HepG2 (cell line): Measurements from ENCODE around the gene RMI2. TPM values are rescaled to one million over a fixed set of nuclear protein-coding genes. Genes with fewer than 3 reads are reported as not detected.

Experiments used
- ASH2L ChIP-seq: fragments of 300-600, 200-600 bp; sonication (generic); IDR thresholded peaks from 2 replicates; pipeline ENCODE4 v1.7.0; 2017; ENCODE audit warnings: low read depth, mild to moderate bottlenecking, moderate library complexity, mixed read lengths, low read length; ENCODE audit not compliant: insufficient read length
- ATRX ChIP-seq: sonication (generic); formaldehyde crosslinking; IDR thresholded peaks from 2 replicates; pipeline ENCODE4 v1.4.0; 2020; ENCODE audit warnings: missing genetic modification reagents, borderline replicate concordance
- CREB1 ChIP-seq, 2 experiments: fragments of 450-650 bp in 1 of 2; IDR thresholded peaks; 2 replicates each; pipeline ENCODE4 v1.6.1; 2016 to 2017; ENCODE audit warnings: control low read depth in 1 of 2, mild to moderate bottlenecking in 1 of 2, missing compliant biosample characterization in 1 of 2, missing genetic modification characterization in 1 of 2
- EHMT2 ChIP-seq: fragments of 200-600 bp; sonication (generic); IDR thresholded peaks from 2 replicates; pipeline ENCODE4 v1.7.0; 2017; ENCODE audit warnings: antibody characterized with exemption, low read depth, low read length, borderline replicate concordance
- HOXA7 ChIP-seq: sonication (generic); formaldehyde crosslinking; IDR thresholded peaks from 2 replicates; pipeline ENCODE4 v1.8.1; 2022; ENCODE audit warnings: mild to moderate bottlenecking, missing genetic modification reagents, moderate library complexity
- JUN ChIP-seq: sonication (generic); formaldehyde crosslinking; IDR thresholded peaks from 2 replicates; pipeline ENCODE4 v1.4.0; 2020; ENCODE audit warnings: mild to moderate bottlenecking, missing genetic modification reagents
- MAX ChIP-seq: IDR thresholded peaks from 2 replicates; pipeline ENCODE4 v1.6.1; 2012; ENCODE audit warnings: inconsistent platforms
- RXRA ChIP-seq: sonication (generic); formaldehyde crosslinking; IDR thresholded peaks from 2 replicates; pipeline ENCODE4 v1.5.1; 2020; ENCODE audit warnings: missing genetic modification reagents
- SMC3 ChIP-seq: IDR thresholded peaks from 2 replicates; pipeline ENCODE4 v1.6.1; 2011; ENCODE audit warnings: low read length, improper control_type of control experiment
- THRA ChIP-seq: sonication (generic); formaldehyde crosslinking; IDR thresholded peaks from 2 replicates; pipeline ENCODE4 v1.4.0; 2020; ENCODE audit warnings: missing genetic modification reagents, borderline replicate concordance
- ZBED4 ChIP-seq: sonication (generic); formaldehyde crosslinking; IDR thresholded peaks from 2 replicates; pipeline ENCODE4 v1.4.0; 2020; ENCODE audit warnings: missing genetic modification reagents, borderline replicate concordance
- polyA plus RNA-seq, 8 experiments: library from polyadenylated mRNA; depleted of rRNA in 3 of 8; stranded (reverse) in 7 of 8; unstranded in 1 of 8; fragments of >200 nt; fragmentation: Illumina TruSeq in 4 of 8; extraction: Trizol in 4 of 8; gene quantifications; 2 replicates each; pipeline versions ENCODE4 v1.2.1 to v1.2.3, GENCODE V29; 2011 to 2016; ENCODE audit warnings: low read depth in 4 of 8, missing spikeins in 1 of 8, mixed read lengths in 1 of 8; ENCODE audit not compliant: insufficient read depth in 1 of 8
- total RNA-seq, 5 experiments: library from RNA; depleted of rRNA; stranded (reverse); fragments of >200 nt; fragmentation: Illumina TruSeq; extraction: Trizol; gene quantifications; 2 replicates each; pipeline ENCODE4 v1.2.3, GENCODE V29; 2016; ENCODE audit warnings: low read depth in 1 of 5
- TF ChIP-seq, protein P1 (sequence below), 2 experiments: fragments of 450-650 bp in 1 of 2; sonication (generic) in 1 of 2; formaldehyde crosslinking in 1 of 2; IDR thresholded peaks; 2 replicates each; pipeline versions ENCODE4 v1.6.1 to v1.8.0; 2016 to 2022; ENCODE audit warnings: antibody characterized with exemption in 1 of 2, mild to moderate bottlenecking in 1 of 2, missing genetic modification reagents in 1 of 2

The RMI2 gene
- total and polyA plus RNA-seq, 2 of the 13 experiments (the other 11 are each of a cell fraction or from before 2014, with no cell fraction given): 24.5 to 55.7 TPM

DNA sequence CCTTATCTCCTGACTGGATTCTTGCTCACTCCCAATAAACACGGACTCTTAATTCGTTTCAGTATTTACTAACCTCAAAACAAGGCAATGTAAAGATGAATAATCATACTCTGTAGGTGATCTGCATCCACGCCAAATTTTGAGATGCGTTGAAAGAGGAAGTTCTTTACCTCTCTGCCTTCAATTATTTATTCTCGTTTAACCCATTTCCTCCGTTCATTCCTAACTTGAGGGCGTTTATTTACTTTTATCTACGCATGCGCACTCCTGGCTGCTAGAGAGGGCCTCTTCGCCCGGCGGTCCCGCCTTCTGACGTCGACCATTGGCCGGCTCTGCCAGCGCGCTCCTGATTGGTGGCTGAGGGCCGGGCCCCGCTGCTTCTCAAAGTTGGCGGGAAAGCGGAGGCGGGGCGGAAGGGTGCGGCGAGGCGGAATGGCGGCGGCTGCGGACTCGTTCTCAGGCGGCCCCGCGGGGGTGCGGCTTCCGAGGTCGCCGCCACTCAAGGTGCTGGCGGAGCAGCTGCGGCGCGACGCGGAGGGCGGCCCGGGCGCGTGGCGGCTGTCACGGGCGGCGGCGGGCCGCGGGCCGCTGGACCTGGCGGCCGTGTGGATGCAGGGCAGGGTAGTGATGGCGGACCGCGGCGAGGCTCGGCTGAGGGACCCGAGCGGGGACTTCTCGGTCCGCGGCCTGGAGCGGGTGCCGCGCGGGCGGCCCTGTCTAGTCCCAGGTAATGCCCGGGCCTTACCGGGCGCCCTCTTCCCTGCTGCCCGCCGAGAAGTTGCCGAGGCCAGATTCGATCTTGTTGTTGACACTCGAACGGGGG, at the start of gene RMI2 (continued):
- peak; percentile 83 for TF ChIP-seq ASH2L
- 0 out of 2 replicates have a peak, but pooled peaks have one; percentile 2 for TF ChIP-seq SMC3
- peak; percentile 98 for TF ChIP-seq MAX
- peak; percentile 69; the same call in 1 of the 2 replicates for TF ChIP-seq RXRA
- no peak for TF ChIP-seq ATRX (CRISPR knock-in tag)
- no peak for TF ChIP-seq EHMT2
- 0 out of 2 replicates have a peak, but pooled peaks have one; percentile 40 for TF ChIP-seq JUN (CRISPR knock-in tag)
- TF ChIP-seq CREB1 (IDR thresholded peaks at IDR 0.05): peak; percentile 84
- peak; percentile 80 for TF ChIP-seq CREB1 (CRISPR knock-in tag; IDR thresholded peaks at IDR 0.05)
- TF ChIP-seq ZBED4 (CRISPR knock-in tag): 0 out of 2 replicates have a peak, but pooled peaks have one; percentile 15
- no peak for TF ChIP-seq HOXA7 (CRISPR knock-in tag)
- TF ChIP-seq, protein P1, sequence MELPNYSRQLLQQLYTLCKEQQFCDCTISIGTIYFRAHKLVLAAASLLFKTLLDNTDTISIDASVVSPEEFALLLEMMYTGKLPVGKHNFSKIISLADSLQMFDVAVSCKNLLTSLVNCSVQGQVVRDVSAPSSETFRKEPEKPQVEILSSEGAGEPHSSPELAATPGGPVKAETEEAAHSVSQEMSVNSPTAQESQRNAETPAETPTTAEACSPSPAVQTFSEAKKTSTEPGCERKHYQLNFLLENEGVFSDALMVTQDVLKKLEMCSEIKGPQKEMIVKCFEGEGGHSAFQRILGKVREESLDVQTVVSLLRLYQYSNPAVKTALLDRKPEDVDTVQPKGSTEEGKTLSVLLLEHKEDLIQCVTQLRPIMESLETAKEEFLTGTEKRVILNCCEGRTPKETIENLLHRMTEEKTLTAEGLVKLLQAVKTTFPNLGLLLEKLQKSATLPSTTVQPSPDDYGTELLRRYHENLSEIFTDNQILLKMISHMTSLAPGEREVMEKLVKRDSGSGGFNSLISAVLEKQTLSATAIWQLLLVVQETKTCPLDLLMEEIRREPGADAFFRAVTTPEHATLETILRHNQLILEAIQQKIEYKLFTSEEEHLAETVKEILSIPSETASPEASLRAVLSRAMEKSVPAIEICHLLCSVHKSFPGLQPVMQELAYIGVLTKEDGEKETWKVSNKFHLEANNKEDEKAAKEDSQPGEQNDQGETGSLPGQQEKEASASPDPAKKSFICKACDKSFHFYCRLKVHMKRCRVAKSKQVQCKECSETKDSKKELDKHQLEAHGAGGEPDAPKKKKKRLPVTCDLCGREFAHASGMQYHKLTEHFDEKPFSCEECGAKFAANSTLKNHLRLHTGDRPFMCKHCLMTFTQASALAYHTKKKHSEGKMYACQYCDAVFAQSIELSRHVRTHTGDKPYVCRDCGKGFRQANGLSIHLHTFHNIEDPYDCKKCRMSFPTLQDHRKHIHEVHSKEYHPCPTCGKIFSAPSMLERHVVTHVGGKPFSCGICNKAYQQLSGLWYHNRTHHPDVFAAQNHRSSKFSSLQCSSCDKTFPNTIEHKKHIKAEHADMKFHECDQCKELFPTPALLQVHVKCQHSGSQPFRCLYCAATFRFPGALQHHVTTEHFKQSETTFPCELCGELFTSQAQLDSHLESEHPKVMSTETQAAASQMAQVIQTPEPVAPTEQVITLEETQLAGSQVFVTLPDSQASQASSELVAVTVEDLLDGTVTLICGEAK (IDR thresholded peaks at IDR 0.05): no peak
- TF ChIP-seq, protein P1 (CRISPR knock-in tag; IDR thresholded peaks at IDR 0.05): 0 out of 2 replicates have a peak, but pooled peaks have one; percentile 0
- 0 out of 2 replicates have a peak, but pooled peaks have one; percentile 9 for TF ChIP-seq THRA (CRISPR knock-in tag)
